H9 (cell line): ENCODE data around the gene PFKP. TPM values are rescaled to one million over a fixed set of nuclear protein-coding genes. Genes with fewer than 3 reads are reported as not detected.

ENCODE experiments used
- DNase-seq: peaks from one replicate; pipeline ENCODE4 v3.0.0-alpha.2; 2017
- H2AFZ ChIP-seq: one replicate; pipeline ENCODE4 v1.6.1; 2013; ENCODE audit warnings: mild to moderate bottlenecking, low read length, control low read depth, moderate library complexity
- H2AK5ac ChIP-seq: 2 replicates; pipeline ENCODE4 v1.6.1; 2013; ENCODE audit warnings: low read length, control low read depth, mixed read lengths; ENCODE audit not compliant: insufficient read length
- H2BK120ac ChIP-seq: one replicate; pipeline ENCODE4 v1.6.1; 2013; ENCODE audit warnings: low read depth, mild to moderate bottlenecking, low read length, control low read depth, inconsistent platforms; ENCODE audit not compliant: poor library complexity, severe bottlenecking
- H2BK12ac ChIP-seq: 2 replicates; pipeline ENCODE4 v1.6.1; 2013; ENCODE audit warnings: low read length, control low read depth, mixed read lengths, low read depth; ENCODE audit not compliant: insufficient read length
- H2BK15ac ChIP-seq: 2 replicates; pipeline ENCODE4 v1.6.1; 2013; ENCODE audit warnings: low read depth, low read length, control low read depth
- H2BK20ac ChIP-seq: one replicate; pipeline ENCODE4 v1.6.1; 2013; ENCODE audit warnings: low read depth, mild to moderate bottlenecking, low read length, control low read depth, inconsistent platforms; ENCODE audit not compliant: poor library complexity, severe bottlenecking
- H2BK5ac ChIP-seq: 2 replicates; pipeline ENCODE4 v1.6.1; 2013; ENCODE audit warnings: low read length, control low read depth, mixed read lengths; ENCODE audit not compliant: insufficient read length
- H3K14ac ChIP-seq: 2 replicates; pipeline ENCODE4 v1.6.1; 2013; ENCODE audit warnings: low read length, control low read depth; ENCODE audit not compliant: insufficient read depth
- H3K18ac ChIP-seq: 2 replicates; pipeline ENCODE4 v1.6.1; 2013; ENCODE audit warnings: low read depth, mild to moderate bottlenecking, mixed read lengths, low read length, control low read depth; ENCODE audit not compliant: insufficient read length
- H3K23ac ChIP-seq: 2 replicates; pipeline ENCODE4 v1.6.1; 2013; ENCODE audit warnings: low read length, control low read depth, mixed read lengths, low read depth; ENCODE audit not compliant: insufficient read length
- H3K23me2 ChIP-seq: 2 replicates; pipeline ENCODE4 v1.6.1; 2013; ENCODE audit warnings: low read depth, mild to moderate bottlenecking, mixed read lengths, low read length, control low read depth; ENCODE audit not compliant: insufficient read length, poor library complexity, severe bottlenecking
- H3K27ac ChIP-seq: 2 replicates; pipeline ENCODE4 v1.5.1; 2013; ENCODE audit warnings: low read length, control low read depth, mixed read lengths, low read depth; ENCODE audit not compliant: insufficient read length
- H3K27me3 ChIP-seq: 2 replicates; pipeline ENCODE4 v1.6.1; 2013; ENCODE audit warnings: low read length, control low read depth, inconsistent platforms; ENCODE audit not compliant: insufficient read depth
- H3K4ac ChIP-seq: 2 replicates; pipeline ENCODE4 v1.6.1; 2013; ENCODE audit warnings: low read depth, mild to moderate bottlenecking, control low read depth, inconsistent platforms, low read length, moderate library complexity
- H3K4me1 ChIP-seq: 2 replicates; pipeline ENCODE4 v1.6.1; 2013; ENCODE audit warnings: low read length, control low read depth, inconsistent platforms; ENCODE audit not compliant: insufficient read depth
- H3K4me2 ChIP-seq: 2 replicates; pipeline ENCODE4 v1.6.1; 2013; ENCODE audit warnings: low read length, control low read depth, mixed read lengths; ENCODE audit not compliant: insufficient read length, insufficient read depth
- H3K56ac ChIP-seq: 2 replicates; pipeline ENCODE4 v1.6.1; 2013; ENCODE audit warnings: low read depth, mild to moderate bottlenecking, mixed read lengths, low read length, control low read depth; ENCODE audit not compliant: insufficient read length
- H3K79me1 ChIP-seq: 2 replicates; pipeline ENCODE4 v1.6.1; 2013; ENCODE audit warnings: low read depth, mild to moderate bottlenecking, moderate library complexity, low read length, control low read depth, inconsistent platforms; ENCODE audit not compliant: insufficient read depth, poor library complexity, severe bottlenecking
- H3K79me2 ChIP-seq: 2 replicates; pipeline ENCODE4 v1.6.1; 2013; ENCODE audit warnings: low read length, control low read depth, inconsistent platforms; ENCODE audit not compliant: insufficient read depth
- H3K9ac ChIP-seq: 2 replicates; pipeline ENCODE4 v1.6.1; 2013; ENCODE audit warnings: low read length, control low read depth, mixed read lengths; ENCODE audit not compliant: insufficient read length; ENCODE audit errors: extremely low read depth
- H3K9me3 ChIP-seq: one replicate; pipeline ENCODE4 v1.6.1; 2013; ENCODE audit warnings: low read depth, low read length, inconsistent platforms; ENCODE audit not compliant: control insufficient read depth
- H3T11ph ChIP-seq: one replicate; pipeline ENCODE4 v1.6.1; 2013; ENCODE audit warnings: mild to moderate bottlenecking, low read length, control low read depth, inconsistent platforms
- H4K20me1 ChIP-seq: one replicate; pipeline ENCODE4 v1.6.1; 2013; ENCODE audit not compliant: control insufficient read depth, insufficient read length, insufficient read depth
- H4K5ac ChIP-seq: 2 replicates; pipeline ENCODE4 v1.6.1; 2013; ENCODE audit warnings: low read depth, mild to moderate bottlenecking, mixed read lengths, low read length, control low read depth; ENCODE audit not compliant: insufficient read length
- H4K8ac ChIP-seq: replicated peaks from 2 replicates; pipeline ENCODE4 v1.6.1; 2013; ENCODE audit warnings: low read length, control low read depth, mixed read lengths, low read depth; ENCODE audit not compliant: insufficient read length
- H4K91ac ChIP-seq: 2 replicates; pipeline ENCODE4 v1.6.1; 2013; ENCODE audit warnings: low read depth, mild to moderate bottlenecking, moderate library complexity, mixed read lengths, low read length, control low read depth; ENCODE audit not compliant: insufficient read length
- H3K27ac Mint-ChIP-seq, 3 experiments: 2 replicates in 2 of 3; 3 replicates in 1 of 3; pipeline ENCODE4 v1.8.0; 2020 to 2021; ENCODE audit warnings: mixed read lengths in 3 of 3, mild to moderate bottlenecking in 1 of 3, moderate library complexity in 1 of 3
- H3K27me3 Mint-ChIP-seq: 2 replicates; pipeline ENCODE4 v1.8.0; 2021; ENCODE audit warnings: low read depth, mild to moderate bottlenecking, moderate library complexity, mixed read lengths
- H3K36me3 Mint-ChIP-seq, 3 experiments: 2 replicates in 2 of 3; 3 replicates in 1 of 3; pipeline ENCODE4 v1.8.0; 2020 to 2021; ENCODE audit warnings: low read depth in 3 of 3, mixed read lengths in 3 of 3; ENCODE audit not compliant: insufficient read depth in 1 of 3
- H3K4me1 Mint-ChIP-seq, 2 experiments: 2 replicates each; pipeline ENCODE4 v1.8.0; 2020; ENCODE audit warnings: mixed read lengths in 2 of 2
- H3K4me3 Mint-ChIP-seq, 2 experiments: 2 replicates in 1 of 2; 3 replicates in 1 of 2; pipeline ENCODE4 v1.8.0; 2020 to 2021; ENCODE audit warnings: mild to moderate bottlenecking in 2 of 2, mixed read lengths in 2 of 2, moderate library complexity in 1 of 2
- H3K9me3 Mint-ChIP-seq, 2 experiments: 2 replicates in 1 of 2; 3 replicates in 1 of 2; pipeline ENCODE4 v1.8.0; 2020; ENCODE audit warnings: mild to moderate bottlenecking in 2 of 2, mixed read lengths in 2 of 2, moderate library complexity in 1 of 2
- CTCF ChIP-seq: fragments of 200-600 bp; sonication (generic); conservative IDR thresholded peaks from 3 replicates; pipeline ENCODE4 v1.8.0; 2021; ENCODE audit warnings: antibody characterized with exemption, mild to moderate bottlenecking
- WGBS: extraction: QIAGEN DNeasy Blood & Tissue Kit; methylation state at CpG from one replicate; pipeline ENCODE4 v1.1.7; 2013; ENCODE audit warnings: missing lambda C conversion rate, low lambda C conversion rate, mixed read lengths; ENCODE audit not compliant: insufficient read length; ENCODE audit errors: extremely low coverage; 5-methylcytosine and 5-hydroxymethylcytosine counted together
- total RNA-seq: library from RNA; stranded (reverse); gene quantifications from 2 replicates; pipeline ENCODE4 v1.2.1, GENCODE V29; 2021

PFKP gene
- total RNA-seq, 1 experiment from 2014 or later = 145 TPM

- no peaks in the 10 kb centered on the region for H3K9me3 ChIP-seq
- no peaks in the 10 kb centered on the region for H3K79me1 ChIP-seq
- H2BK12ac ChIP-seq = no peak overlapping the region
- Mint-ChIP-seq H3K36me3 (peaks cover 30 to 82% (median 77%) of the 10 kb centered on the region in 3 experiments; a peak in 6 of 7 replicates), H3K4me1 (no peaks in the 10 kb centered on the region), H3K27ac (peak overlapping the region in 2 of 3 experiments; percentile 44; a peak in 2 of 7 replicates), H3K9me3 (no peaks in the 10 kb centered on the region), H3K4me3 (no peak overlapping the region), H3K27me3 (no peaks in the 10 kb centered on the region)
- no peak overlapping the region for H2BK120ac ChIP-seq
- no peak overlapping the region for H3K9ac ChIP-seq
- no peak overlapping the region for H3K27ac ChIP-seq
- H3K79me2 ChIP-seq = no peaks in the 10 kb centered on the region
- no peaks in the 10 kb centered on the region for H3K27me3 ChIP-seq
- no CpG with 5 or more reads among the region's 40 CpGs for WGBS
- H2BK20ac ChIP-seq = no peak overlapping the region
- no peak overlapping the region for H4K5ac ChIP-seq
- H3K14ac ChIP-seq = no peak overlapping the region
- H2AK5ac ChIP-seq = no peak overlapping the region
- no peak overlapping the region for H3K18ac ChIP-seq
- no peaks in the 10 kb centered on the region for H3K4me1 ChIP-seq
- H3K56ac ChIP-seq = no peak overlapping the region
- no peak overlapping the region for H4K8ac ChIP-seq
- H2AFZ ChIP-seq = no peak overlapping the region
- TF ChIP-seq CTCF = no peak
- H3K4me2 ChIP-seq = no peak overlapping the region
- H4K20me1 ChIP-seq = no peaks in the 10 kb centered on the region
- H3T11ph ChIP-seq = no peak overlapping the region
- DNase-seq = no peak
- no peaks in the 10 kb centered on the region for H3K23me2 ChIP-seq
- no peak overlapping the region for H2BK15ac ChIP-seq
- no peak overlapping the region for H3K4ac ChIP-seq
- no peak overlapping the region for H3K23ac ChIP-seq
- H2BK5ac ChIP-seq = no peak overlapping the region
- no peak overlapping the region for H4K91ac ChIP-seq
Measured at GRCh38 chr10:3124412-3125175, 57.2 kb downstream of the PFKP start.
